A673 (cell line): ENCODE results near the gene SFTPB. TPM values are rescaled to one million over a fixed set of nuclear protein-coding genes. Genes with fewer than 3 reads are reported as not detected.

Source experiments
- BruUV-seq: library from RNA; stranded (reverse); fragments of 400-500 nt; replicated peaks from 2 replicates; lab custom pipeline; 2021; lab: Mats Ljungman, UMichigan
- CTCF ChIA-PET: fragments of 300-600 bp; sonication (Branson Sonifier 250); formaldehyde crosslinking; loops from one replicate; lab custom pipeline; 2022; ENCODE audit warnings: antibody characterized with exemption; lab: Charles Lee
- POLR2A ChIA-PET: fragments of 300-600 bp; sonication (Branson Sonifier 250); formaldehyde crosslinking; loops from one replicate; lab custom pipeline; 2022; ENCODE audit warnings: antibody characterized with exemption; ENCODE audit not compliant: low non-redundant PET; lab: Charles Lee
- DNase-seq: peaks from one replicate; pipeline ENCODE4 v3.0.0-alpha.2; 2015; ENCODE audit warnings: low spot score
- H3K27ac ChIP-seq: fragments of 200-600 bp; sonication (generic); 2 replicates; pipeline ENCODE4 v1.5.1; 2016; ENCODE audit warnings: mixed run types, low read depth, mild to moderate bottlenecking, mixed read lengths, antibody characterized with exemption, low read length; ENCODE audit not compliant: poor library complexity, severe bottlenecking
- H3K27me3 ChIP-seq: fragments of 200-600 bp; sonication (generic); replicated peaks from 2 replicates; pipeline ENCODE4 v1.6.1; 2017; ENCODE audit warnings: mixed run types, low read depth, mild to moderate bottlenecking, mixed read lengths, antibody characterized with exemption, low read length; ENCODE audit not compliant: insufficient read depth, poor library complexity
- H3K36me3 ChIP-seq: fragments of 200-600 bp; sonication (generic); 2 replicates; pipeline ENCODE4 v1.6.1; 2016; ENCODE audit warnings: mixed run types, mild to moderate bottlenecking, mixed read lengths, antibody characterized with exemption, low read length; ENCODE audit not compliant: insufficient read depth, poor library complexity, severe bottlenecking
- H3K4me1 ChIP-seq: fragments of 200-600 bp; sonication (generic); 2 replicates; pipeline ENCODE4 v1.6.1; 2017; ENCODE audit warnings: mixed run types, mild to moderate bottlenecking, mixed read lengths, antibody characterized with exemption, low read length; ENCODE audit not compliant: insufficient read depth, poor library complexity, severe bottlenecking
- H3K4me3 ChIP-seq: fragments of 200-600 bp; sonication (generic); 2 replicates; pipeline ENCODE4 v1.5.1; 2016; ENCODE audit warnings: low read depth, mixed run types, mild to moderate bottlenecking, mixed read lengths, low read length; ENCODE audit not compliant: poor library complexity, severe bottlenecking
- H3K9me3 ChIP-seq: fragments of 200-600 bp; sonication (generic); 2 replicates; pipeline ENCODE4 v1.6.1; 2016; ENCODE audit warnings: mixed run types, low read depth, mild to moderate bottlenecking, mixed read lengths, antibody characterized with exemption, low read length; ENCODE audit not compliant: poor library complexity, severe bottlenecking
- CTCF ChIP-seq: fragments of 300-800, 200-600 bp; sonication (generic); conservative IDR thresholded peaks from 2 replicates; pipeline ENCODE4 v1.5.1; 2017; ENCODE audit warnings: low read depth, mild to moderate bottlenecking, antibody characterized with exemption, low read length, moderate library complexity, mixed read lengths
- EZH2 ChIP-seq: fragments of 200-600 bp; sonication (generic); IDR thresholded peaks from 2 replicates; pipeline ENCODE4 v1.6.1; 2017; ENCODE audit warnings: borderline replicate concordance, low read depth, mild to moderate bottlenecking, mixed read lengths, antibody characterized with exemption, low read length; ENCODE audit not compliant: poor library complexity, severe bottlenecking
- intact Hi-C: fragments of 100-400 bp; cut with micrococcal nuclease; formaldehyde crosslinking; loops from one replicate; pipeline ENCODE4 v1.10.0; 2022; ENCODE audit not compliant: unreplicated experiment
- total RNA-seq: library from RNA; stranded (reverse); gene quantifications from 2 replicates; pipeline ENCODE4 v1.2.3, GENCODE V29; 2021

The SFTPB gene
- total RNA-seq, 1 experiment from 2014 or later: not detected

DNA sequence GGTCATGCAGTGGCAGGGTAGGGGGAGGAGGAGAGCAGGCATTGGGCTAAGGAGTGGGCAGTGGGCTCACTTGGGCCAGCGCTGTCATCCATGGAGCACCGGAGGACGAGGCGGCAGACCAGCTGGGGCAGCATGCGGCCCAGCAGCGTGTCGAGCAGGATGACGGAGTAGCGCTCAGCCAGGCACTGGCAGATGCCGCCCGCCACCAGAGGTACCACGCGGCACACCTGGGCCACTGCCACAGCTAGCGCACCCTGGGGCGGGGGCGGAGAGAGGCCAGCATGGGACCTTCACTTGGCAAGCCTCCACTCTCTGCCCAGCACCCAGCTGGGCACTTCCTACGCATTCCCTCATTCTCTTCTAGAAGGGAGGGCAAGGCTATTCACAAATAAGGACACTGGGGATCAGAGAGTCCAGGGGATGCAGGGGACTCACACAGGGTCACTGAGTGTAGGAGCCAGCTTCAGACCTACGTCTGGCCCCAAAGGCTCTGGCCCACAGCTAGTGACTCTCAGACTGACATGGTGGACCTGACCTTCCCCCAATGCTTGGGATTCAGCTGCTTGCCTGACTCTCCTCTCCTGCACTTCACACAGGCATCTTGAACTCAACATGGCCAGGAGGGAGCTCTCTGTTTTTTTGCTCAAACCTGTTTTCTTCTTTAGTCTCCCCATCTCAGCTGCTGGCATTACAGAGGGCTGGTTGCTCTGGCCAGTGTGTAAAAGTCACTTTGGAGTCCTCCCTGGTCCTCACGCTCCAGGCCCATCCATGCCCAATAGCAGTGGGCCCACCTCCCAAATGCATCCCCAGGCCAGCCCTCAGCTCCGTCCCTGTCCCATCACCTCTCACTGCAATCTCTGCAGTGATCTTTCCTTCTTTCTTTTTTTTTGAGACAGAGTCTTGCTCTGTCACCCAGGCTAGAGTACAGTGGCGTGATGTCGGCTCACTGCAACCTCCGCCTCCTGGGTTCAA is 4.1 kb downstream of the SFTPB start:
- Histone ChIP-seq H3K36me3 (no peaks in the 10 kb centered on the region), H3K4me1 (no peaks in the 10 kb centered on the region), H3K9me3 (no peaks in the 10 kb centered on the region), H3K4me3 (no peak overlapping the region), H3K27me3 (no peaks in the 10 kb centered on the region), H3K27ac (no peak overlapping the region)
- ChIA-PET POLR2A (no interaction called here), CTCF (no interaction called here)
- no peak for TF ChIP-seq EZH2
- no peak for TF ChIP-seq CTCF
- no TSS peak for BruUV-seq
- intact Hi-C loops: no loop called here
- no peak for DNase-seq

DNA sequence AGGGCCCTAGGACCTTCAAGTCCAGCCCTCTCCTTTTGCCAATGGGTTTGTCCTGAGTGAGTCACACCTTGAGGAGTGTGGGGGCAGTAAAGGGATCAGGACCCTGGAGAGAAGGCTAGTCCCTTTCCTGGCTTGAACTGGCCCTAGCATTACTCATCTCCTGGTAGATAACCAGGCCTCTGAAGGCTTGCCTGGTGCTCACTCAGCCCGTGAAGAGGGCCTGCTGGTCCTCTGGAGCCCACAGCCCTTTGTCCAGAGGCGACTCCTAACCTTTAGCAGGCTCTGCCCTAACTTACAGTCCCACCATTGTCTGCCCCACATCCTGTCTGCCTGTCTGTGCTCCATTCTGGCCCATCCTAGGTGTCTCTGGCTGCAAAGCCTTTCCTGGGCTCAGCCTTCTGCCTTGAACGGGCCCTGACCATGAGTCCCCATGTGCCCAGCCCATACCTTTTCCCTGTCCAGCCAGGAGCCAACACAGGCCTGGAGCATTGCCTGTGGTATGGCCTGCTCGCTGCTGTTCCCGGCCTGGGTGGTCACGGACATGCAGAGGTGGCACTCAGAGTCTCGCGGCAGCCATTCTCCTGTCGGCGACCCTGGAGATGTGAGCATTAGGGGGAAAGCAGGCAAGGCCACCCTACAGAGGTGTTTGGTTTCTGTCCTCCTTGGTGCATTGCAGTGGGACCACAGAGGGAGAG is 5.0 kb downstream of the SFTPB start:
- H3K4me1 ChIP-seq: no peaks in the 10 kb centered on the region
- TF ChIP-seq CTCF: no peak
- TF ChIP-seq EZH2: no peak
- H3K27ac ChIP-seq: no peak overlapping the region
- ChIA-PET CTCF (no interaction called here), POLR2A (no interaction called here)
- no TSS peak for BruUV-seq
- H3K9me3 ChIP-seq: no peaks in the 10 kb centered on the region
- no peak for DNase-seq
- H3K27me3 ChIP-seq: no peaks in the 10 kb centered on the region
- H3K36me3 ChIP-seq: no peaks in the 10 kb centered on the region
- no peak overlapping the region for H3K4me3 ChIP-seq
- intact Hi-C loops: no loop called here

- H3K4me3 ChIP-seq: no peak overlapping the region
- ChIA-PET POLR2A (interaction anchor here (0.7 kb wide), 1 partner anchor 82 kb away, joined by 4 read pairs; no protein-coding TSS in a partner anchor), CTCF (no interaction called here)
- H3K27me3 ChIP-seq: no peaks in the 10 kb centered on the region
- DNase-seq: no peak
- intact Hi-C loops: no loop called here
- H3K9me3 ChIP-seq: no peaks in the 10 kb centered on the region
- no peak overlapping the region for H3K27ac ChIP-seq
- no peaks in the 10 kb centered on the region for H3K4me1 ChIP-seq
- BruUV-seq: no TSS peak
- H3K36me3 ChIP-seq: no peaks in the 10 kb centered on the region
- TF ChIP-seq EZH2 (no peak), CTCF (no peak)
Measured at GRCh38 chr2:85661139-85661858, 6.7 kb downstream of the SFTPB start.
